IPS DF 6.9 (cell line): Measurements from ENCODE around the gene PPP4R4.
A peak's percentile ranks its signal among the peaks of the same experiment; 100 is the strongest.

Source experiments
- DNase-seq: peaks from one replicate; pipeline ENCODE4 v3.0.0-alpha.2; 2013; ENCODE audit warnings: low read depth, low spot score
- H3K27ac ChIP-seq: one replicate; pipeline ENCODE4 v1.5.1; 2013; ENCODE audit warnings: low read length, control low read depth
- H3K27me3 ChIP-seq: 2 replicates; pipeline ENCODE4 v1.6.1; 2013; ENCODE audit warnings: mild to moderate bottlenecking, low read length; ENCODE audit not compliant: control insufficient read depth, insufficient read depth
- H3K36me3 ChIP-seq: 2 replicates; pipeline ENCODE4 v1.6.1; 2013; ENCODE audit warnings: low read length; ENCODE audit not compliant: control insufficient read depth, insufficient read depth
- H3K4me1 ChIP-seq: 2 replicates; pipeline ENCODE4 v1.6.1; 2013; ENCODE audit warnings: low read length; ENCODE audit not compliant: control insufficient read depth, insufficient read depth
- H3K4me3 ChIP-seq: 2 replicates; pipeline ENCODE4 v1.5.1; 2013; ENCODE audit warnings: mild to moderate bottlenecking, low read length
- H3K9me3 ChIP-seq: 2 replicates; pipeline ENCODE4 v1.6.1; 2013; ENCODE audit warnings: low read length, inconsistent platforms; ENCODE audit not compliant: control insufficient read depth, insufficient read depth
- WGBS: extraction: QIAGEN DNeasy Blood & Tissue Kit; methylation state at CpG from one replicate; pipeline ENCODE4 v1.1.7; 2013; ENCODE audit warnings: mixed read lengths, missing lambda C conversion rate; ENCODE audit not compliant: insufficient read length, insufficient coverage; 5-methylcytosine and 5-hydroxymethylcytosine counted together

The PPP4R4 gene

GRCh38 chr14:94173885-94174603 is at the start of gene PPP4R4:
PPP4R4 (plus strand) TSS chr14:94174322; CDS start chr14:94174466, 144 bp downstream.
- H3K36me3 ChIP-seq: no peaks in the 10 kb centered on the region
- H3K9me3 ChIP-seq: no peaks in the 10 kb centered on the region
- no peaks in the 10 kb centered on the region for H3K27me3 ChIP-seq
- peak within 1 kb of the TSS; percentile 98 for H3K4me3 ChIP-seq
- WGBS: no CpG with 5 or more reads among the region's 84 CpGs
- no peaks in the 10 kb centered on the region; the same call in 1 of the 2 replicates for H3K4me1 ChIP-seq
- no peak within 1 kb of the TSS for H3K27ac ChIP-seq
- DNase-seq: no peak

GRCh38 chr14:94124582-94125377 is 49.3 kb upstream of the PPP4R4 start:
- Histone ChIP-seq H3K27ac (no peak overlapping the region), H3K36me3 (no peaks in the 10 kb centered on the region), H3K4me1 (no peaks in the 10 kb centered on the region), H3K27me3 (no peaks in the 10 kb centered on the region), H3K4me3 (no peak overlapping the region), H3K9me3 (no peaks in the 10 kb centered on the region)
- no peak for DNase-seq
- no CpG with 5 or more reads among the region's 9 CpGs for WGBS

GRCh38 chr14:94125659-94126418 is 48.3 kb upstream of the PPP4R4 start:
- H3K27me3 ChIP-seq: no peaks in the 10 kb centered on the region
- H3K4me1 ChIP-seq: no peaks in the 10 kb centered on the region
- no peaks in the 10 kb centered on the region for H3K9me3 ChIP-seq
- H3K27ac ChIP-seq: no peak overlapping the region
- no CpG with 5 or more reads among the region's 6 CpGs for WGBS
- H3K36me3 ChIP-seq: no peaks in the 10 kb centered on the region
- H3K4me3 ChIP-seq: no peak overlapping the region
- DNase-seq: no peak

GRCh38 chr14:94126419-94126677 is 47.8 kb upstream of the PPP4R4 start:
- Histone ChIP-seq H3K27me3 (no peaks in the 10 kb centered on the region), H3K27ac (no peak overlapping the region), H3K4me1 (no peaks in the 10 kb centered on the region), H3K36me3 (no peaks in the 10 kb centered on the region), H3K9me3 (no peaks in the 10 kb centered on the region), H3K4me3 (no peak overlapping the region)
- no peak for DNase-seq
- WGBS: no CpG with 5 or more reads among the region's 1 CpG

GRCh38 chr14:94126800-94127199 is 47.3 kb upstream of the PPP4R4 start:
- no peak overlapping the region for H3K27ac ChIP-seq
- no peaks in the 10 kb centered on the region for H3K9me3 ChIP-seq
- no peak overlapping the region for H3K4me3 ChIP-seq
- H3K36me3 ChIP-seq: no peaks in the 10 kb centered on the region
- WGBS: no CpG with 5 or more reads among the region's 5 CpGs
- no peak for DNase-seq
- no peaks in the 10 kb centered on the region for H3K4me1 ChIP-seq
- H3K27me3 ChIP-seq: no peaks in the 10 kb centered on the region

GRCh38 chr14:94127330-94127729 is 46.8 kb upstream of the PPP4R4 start:
- no CpG with 5 or more reads among the region's 6 CpGs for WGBS
- Histone ChIP-seq H3K36me3 (no peaks in the 10 kb centered on the region), H3K27me3 (no peaks in the 10 kb centered on the region), H3K4me1 (no peaks in the 10 kb centered on the region), H3K27ac (no peak overlapping the region), H3K4me3 (no peak overlapping the region), H3K9me3 (no peaks in the 10 kb centered on the region)
- no peak for DNase-seq

- Histone ChIP-seq H3K4me3 (no peak overlapping the region; the same call in 1 of the 2 replicates), H3K4me1 (no peaks in the 10 kb centered on the region), H3K27me3 (no peaks in the 10 kb centered on the region), H3K9me3 (no peaks in the 10 kb centered on the region), H3K36me3 (no peaks in the 10 kb centered on the region), H3K27ac (no peak overlapping the region)
- DNase-seq: no peak
- WGBS: no CpG with 5 or more reads among the region's 14 CpGs
Measured at GRCh38 chr14:94128216-94128839, 45.8 kb upstream of the PPP4R4 start.

- WGBS: no CpG with 5 or more reads among the region's 27 CpGs
- DNase-seq: no peak
- no peak within 1 kb of the TSS for H3K27ac ChIP-seq
Measured at GRCh38 chr14:94129111-94129757, 44.9 kb upstream of the PPP4R4 start, which contains the start of gene IFI27L2. IFI27L2 (minus strand) TSS chr14:94129604; CDS start chr14:94129564, 40 bp downstream.

GRCh38 chr14:94129758-94130414 is 44.2 kb upstream of the PPP4R4 start:
- peak overlapping the region; percentile 33; the same call in 1 of the 2 replicates for H3K4me3 ChIP-seq
- no peaks in the 10 kb centered on the region for H3K27me3 ChIP-seq
- no peaks in the 10 kb centered on the region for H3K9me3 ChIP-seq
- no peak overlapping the region for H3K27ac ChIP-seq
- H3K36me3 ChIP-seq: no peaks in the 10 kb centered on the region
- no peak for DNase-seq
- no CpG with 5 or more reads among the region's 12 CpGs for WGBS
- H3K4me1 ChIP-seq: no peaks in the 10 kb centered on the region

More at GRCh38 chr14:94129111-94129757, 44.9 kb upstream of the PPP4R4 start, which contains the start of gene IFI27L2:
- Histone ChIP-seq H3K36me3 (no peaks in the 10 kb centered on the region), H3K27me3 (no peaks in the 10 kb centered on the region), H3K4me3 (peak within 1 kb of the TSS; percentile 69; the same call in 1 of the 2 replicates), H3K4me1 (no peaks in the 10 kb centered on the region), H3K9me3 (no peaks in the 10 kb centered on the region)
